Activated B cell treated with CpG ODN at 0.5 μM for 24 hours (primary cell): ENCODE results near the gene VPS26C. TPM values are rescaled to one million over a fixed set of nuclear protein-coding genes. Genes with fewer than 3 reads are reported as not detected.
"Not testable (repeated sequence)": the region's sequence is repeated elsewhere in the genome, so short reads cannot be mapped to it uniquely, and the experiment has no call there.

Experiments
- ATAC-seq: fragments of 200-7000 bp; cut with Tn5 transposase; one replicate; pipeline ENCODE4 v1.10.0; 2021; ENCODE audit warnings: low read depth, mild to moderate bottlenecking, moderate library complexity
- CTCF ChIA-PET: fragments of 350-600 bp; sonication (Branson Sonifier 250); formaldehyde crosslinking; loops from one replicate; lab custom pipeline; 2021; ENCODE audit warnings: antibody characterized with exemption; lab: Charles Lee
- POLR2A ChIA-PET: fragments of 350-600 bp; sonication (Branson Sonifier 250); formaldehyde crosslinking; loops from one replicate; lab custom pipeline; 2021; ENCODE audit warnings: antibody characterized with exemption; lab: Charles Lee
- DNase-seq: peaks from one replicate; pipeline ENCODE4 v3.0.0; 2022
- H3K27ac Mint-ChIP-seq: one replicate; pipeline ENCODE4 v1.8.0; 2020; ENCODE audit warnings: mixed read lengths
- H3K27me3 Mint-ChIP-seq: one replicate; pipeline ENCODE4 v1.8.0; 2021; ENCODE audit warnings: mixed read lengths
- H3K36me3 Mint-ChIP-seq: one replicate; pipeline ENCODE4 v1.8.0; 2021; ENCODE audit warnings: low read depth, mixed read lengths
- H3K4me1 Mint-ChIP-seq: one replicate; pipeline ENCODE4 v1.8.0; 2021; ENCODE audit warnings: mixed read lengths
- H3K4me3 Mint-ChIP-seq: one replicate; pipeline ENCODE4 v1.8.0; 2020; ENCODE audit warnings: mild to moderate bottlenecking, mixed read lengths
- H3K9me3 Mint-ChIP-seq: one replicate; pipeline ENCODE4 v1.8.0; 2020; ENCODE audit warnings: mixed read lengths
- intact Hi-C: fragments of 100-400 bp; cut with micrococcal nuclease; formaldehyde crosslinking; loops from one replicate; pipeline ENCODE4 v1.15.1; 2024
- total RNA-seq: library from RNA; stranded (reverse); gene quantifications from 2 replicates; pipeline ENCODE4 v1.2.3, GENCODE V29; 2022
- TF ChIP-seq, protein P1 (sequence below): fragments of 200-600 bp; IDR thresholded peaks from one replicate; pipeline ENCODE4 v1.8.0; 2022; ENCODE audit warnings: antibody characterized with exemption, mild to moderate bottlenecking

VPS26C gene
- 42.5 and 45.2 TPM in 2 replicates for total RNA-seq

DNA sequence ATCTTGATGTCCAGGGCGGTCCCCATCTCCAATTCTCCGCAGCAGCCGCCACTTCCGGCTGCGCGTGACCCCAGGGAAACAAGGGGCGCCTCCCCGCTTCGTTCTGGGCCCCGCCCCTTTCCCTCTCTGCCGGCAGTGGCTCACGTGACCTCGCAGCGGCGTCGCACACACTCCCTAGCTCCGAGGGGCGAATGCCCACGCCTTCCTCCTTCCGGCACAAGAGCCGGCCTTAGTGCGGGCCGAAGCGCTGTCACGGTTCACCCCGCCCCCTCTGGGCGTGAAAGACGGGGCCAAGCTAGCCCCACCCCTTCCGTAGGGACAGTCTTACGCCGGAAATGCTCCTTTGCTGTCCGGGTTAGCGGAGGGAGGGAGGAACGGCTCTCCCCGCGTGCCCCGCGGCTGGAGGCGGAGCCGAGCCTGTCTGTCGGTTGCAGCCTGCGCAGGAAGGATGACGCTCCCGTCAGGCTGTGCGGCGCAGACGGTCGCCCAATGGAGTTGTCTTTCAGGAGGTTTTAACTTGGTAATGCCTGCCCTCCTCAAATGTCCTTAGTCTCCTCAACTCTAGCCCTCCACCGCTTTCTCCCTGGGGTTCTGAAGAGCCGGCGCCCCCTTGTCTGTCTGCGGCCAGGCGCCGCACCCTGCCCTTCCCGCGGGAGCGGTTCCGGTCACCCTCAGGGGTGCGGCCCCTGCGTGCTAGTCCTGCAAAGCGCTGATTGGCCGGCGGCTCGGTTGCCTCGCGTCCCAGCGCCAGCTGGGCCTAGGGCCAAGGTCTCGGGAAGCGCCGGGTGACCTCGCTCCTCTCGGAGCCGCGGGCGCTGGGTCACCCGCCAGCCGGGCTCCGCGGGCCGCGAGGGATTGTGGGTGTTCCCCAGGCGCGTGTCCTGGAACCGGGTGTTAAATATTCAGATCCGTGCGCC is at the start of gene VPS26C:
TSS of gene VPS26C (minus strand) at position 66 of the 917 bp plus-strand sequence. CDS start at position 26, 40 bp downstream.
- ChIA-PET CTCF (interaction anchor here (1.0 to 1.3 kb wide), 3 partner anchors 10 to 229 kb away, joined by 3 to 4 read pairs (median 3); no protein-coding TSS in a partner anchor), POLR2A (interaction anchor here (0.6 to 3.0 kb wide), 22 partner anchors 9 to 1916 kb away, joined by 3 to 82 read pairs (median 5); partner anchors contain the start of genes DYRK1A, PIGP and PSMG1)
- H3K27me3 Mint-ChIP-seq = peaks cover 6% of the 10 kb centered on the region
- intact Hi-C loops = loop anchor here (1.0 to 10.0 kb wide), 11 partner anchors 9 to 1200 kb away; partner anchors contain the start of genes DOP1B, DYRK1A, HLCS and PIGP
- peak; percentile 86 for ATAC-seq
- peak within 1 kb of the TSS; percentile 97 for H3K27ac Mint-ChIP-seq
- H3K4me1 Mint-ChIP-seq = peaks cover 29% of the 10 kb centered on the region
- peaks cover 14% of the 10 kb centered on the region for H3K36me3 Mint-ChIP-seq
- TF ChIP-seq, protein P1, sequence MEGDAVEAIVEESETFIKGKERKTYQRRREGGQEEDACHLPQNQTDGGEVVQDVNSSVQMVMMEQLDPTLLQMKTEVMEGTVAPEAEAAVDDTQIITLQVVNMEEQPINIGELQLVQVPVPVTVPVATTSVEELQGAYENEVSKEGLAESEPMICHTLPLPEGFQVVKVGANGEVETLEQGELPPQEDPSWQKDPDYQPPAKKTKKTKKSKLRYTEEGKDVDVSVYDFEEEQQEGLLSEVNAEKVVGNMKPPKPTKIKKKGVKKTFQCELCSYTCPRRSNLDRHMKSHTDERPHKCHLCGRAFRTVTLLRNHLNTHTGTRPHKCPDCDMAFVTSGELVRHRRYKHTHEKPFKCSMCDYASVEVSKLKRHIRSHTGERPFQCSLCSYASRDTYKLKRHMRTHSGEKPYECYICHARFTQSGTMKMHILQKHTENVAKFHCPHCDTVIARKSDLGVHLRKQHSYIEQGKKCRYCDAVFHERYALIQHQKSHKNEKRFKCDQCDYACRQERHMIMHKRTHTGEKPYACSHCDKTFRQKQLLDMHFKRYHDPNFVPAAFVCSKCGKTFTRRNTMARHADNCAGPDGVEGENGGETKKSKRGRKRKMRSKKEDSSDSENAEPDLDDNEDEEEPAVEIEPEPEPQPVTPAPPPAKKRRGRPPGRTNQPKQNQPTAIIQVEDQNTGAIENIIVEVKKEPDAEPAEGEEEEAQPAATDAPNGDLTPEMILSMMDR = no peak
- no peaks in the 10 kb centered on the region for H3K9me3 Mint-ChIP-seq
- DNase-seq = peak; percentile 94
- peak within 1 kb of the TSS; percentile 96 for H3K4me3 Mint-ChIP-seq

DNA sequence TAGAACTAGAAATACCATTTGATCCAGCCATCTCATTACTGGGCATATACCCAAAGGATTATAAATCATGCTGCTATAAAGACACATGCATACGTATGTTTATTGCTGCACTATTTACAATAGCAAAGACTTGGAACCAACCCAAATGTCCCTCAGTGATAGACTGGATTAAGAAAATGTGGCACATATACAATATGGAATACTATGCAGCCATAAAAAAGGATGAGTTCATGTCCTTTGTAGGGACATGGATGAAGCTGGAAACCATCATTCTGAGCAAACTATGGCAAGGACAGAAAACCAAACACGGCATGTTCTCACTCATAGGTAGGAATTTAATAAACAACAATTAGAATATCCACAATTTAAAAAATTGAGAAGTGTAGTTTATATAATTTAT is 48.9 kb upstream of the VPS26C start:
- H3K36me3 Mint-ChIP-seq, H3K4me1 Mint-ChIP-seq, H3K27ac Mint-ChIP-seq, H3K9me3 Mint-ChIP-seq, intact Hi-C loops, H3K4me3 Mint-ChIP-seq, CTCF ChIA-PET, ATAC-seq, DNase-seq: not testable (repeated sequence)
- peaks cover 13% of the 10 kb centered on the region for H3K27me3 Mint-ChIP-seq
- POLR2A ChIA-PET = interaction anchor here (0.6 kb wide), 1 partner anchor 91 kb away, joined by 3 read pairs; no protein-coding TSS in a partner anchor

DNA sequence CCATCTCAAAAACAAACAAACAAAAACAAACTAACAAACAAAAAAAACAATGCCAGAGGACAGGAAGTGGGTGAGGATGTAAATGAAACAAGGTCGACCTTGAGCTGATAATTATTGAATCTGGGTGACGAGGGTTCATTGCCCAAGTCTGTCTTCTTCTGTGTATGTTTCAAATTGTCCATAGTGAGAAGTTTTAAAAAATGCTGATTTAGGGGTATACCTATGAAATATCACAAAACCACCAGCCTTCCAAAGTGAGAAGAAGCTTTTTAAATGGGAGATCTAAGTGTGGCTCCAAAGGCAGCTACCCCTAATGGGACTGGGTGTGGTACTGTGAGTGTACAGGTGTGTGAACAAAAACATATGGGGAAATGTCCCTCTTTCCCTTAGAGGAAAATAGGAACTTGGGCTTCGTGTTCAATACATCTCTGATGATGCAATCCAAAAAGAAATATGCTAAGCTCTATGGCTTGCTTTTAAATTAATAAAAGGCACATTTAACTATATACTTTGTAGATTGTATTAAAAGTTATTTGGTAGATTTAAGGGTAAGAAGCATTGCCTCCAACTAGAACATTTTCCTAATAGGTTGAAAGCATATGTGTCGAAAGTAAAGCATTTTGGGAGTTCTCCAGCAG is 33.1 kb upstream of the VPS26C start:
- TF ChIP-seq, protein P1 = no peak
- DNase-seq = no peak
- no peak for ATAC-seq
- ChIA-PET POLR2A (no interaction called here), CTCF (no interaction called here)
- H3K36me3 Mint-ChIP-seq = no peaks in the 10 kb centered on the region
- no peaks in the 10 kb centered on the region for H3K4me1 Mint-ChIP-seq
- no peaks in the 10 kb centered on the region for H3K9me3 Mint-ChIP-seq
- no peak overlapping the region for H3K4me3 Mint-ChIP-seq
- H3K27me3 Mint-ChIP-seq = peaks cover 10% of the 10 kb centered on the region
- no peak overlapping the region for H3K27ac Mint-ChIP-seq
- intact Hi-C loops = no loop called here

DNA sequence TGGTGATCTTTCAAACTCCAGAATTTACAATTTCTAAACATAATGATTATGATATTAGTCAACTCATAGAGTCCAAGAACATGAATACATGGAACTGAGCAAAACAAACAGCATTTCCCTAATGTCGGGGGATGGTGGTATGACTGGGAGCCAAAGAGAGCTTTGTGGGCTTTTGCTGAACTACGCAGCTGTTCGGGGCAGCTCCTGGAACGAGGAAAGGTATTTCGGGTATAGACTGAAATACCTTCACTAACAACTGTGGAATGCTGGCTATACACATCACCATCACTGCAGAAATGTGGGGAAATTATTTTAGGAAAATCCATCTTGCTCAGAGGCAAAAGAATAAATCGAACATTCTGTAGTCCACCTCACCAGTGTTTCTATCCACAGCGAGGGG is 30.2 kb upstream of the VPS26C start:
- DNase-seq (no peak), ATAC-seq (no peak)
- Mint-ChIP-seq H3K36me3 (no peaks in the 10 kb centered on the region), H3K27ac (no peak overlapping the region), H3K9me3 (no peaks in the 10 kb centered on the region), H3K27me3 (peaks cover 7% of the 10 kb centered on the region), H3K4me3 (no peak overlapping the region), H3K4me1 (no peaks in the 10 kb centered on the region)
- ChIA-PET CTCF (no interaction called here), POLR2A (no interaction called here)
- intact Hi-C loops = no loop called here
- TF ChIP-seq, protein P1 = no peak

DNA sequence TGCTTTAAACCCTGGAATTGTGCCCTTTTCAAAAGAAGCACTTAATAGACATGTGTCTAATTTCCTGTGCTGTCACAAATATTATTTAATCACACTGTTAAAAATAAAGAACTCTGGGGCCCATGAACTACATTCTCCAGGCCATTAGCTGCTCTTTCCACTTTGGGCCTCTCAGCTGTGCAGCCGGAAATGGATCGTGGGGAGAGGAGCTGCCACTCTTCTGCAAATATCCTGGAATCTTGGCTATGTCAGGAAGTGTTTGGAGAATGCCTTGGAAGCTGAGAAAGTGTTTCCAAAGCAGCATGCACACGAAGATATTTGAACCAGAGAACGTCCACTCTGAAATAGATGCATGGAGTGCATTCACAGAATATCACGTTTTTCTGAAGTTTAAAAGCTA is 27.5 kb upstream of the VPS26C start:
- POLR2A ChIA-PET = no interaction called here
- intact Hi-C loops = no loop called here
- Mint-ChIP-seq H3K27me3 (peaks cover 9% of the 10 kb centered on the region), H3K4me3 (no peak overlapping the region), H3K9me3 (no peaks in the 10 kb centered on the region), H3K4me1 (no peaks in the 10 kb centered on the region), H3K27ac (no peak overlapping the region), H3K36me3 (no peaks in the 10 kb centered on the region)
- TF ChIP-seq, protein P1 = no peak
- DNase-seq = no peak
- ATAC-seq = no peak
- CTCF ChIA-PET = no interaction called here
